Gastrocnemius medialis (tissue), 4 donors: ENCODE results near the gene VWC2.

ENCODE experiments used
- POLR2A ChIP-seq, 2 donors: fragments of 450-650 bp; IDR thresholded peaks; one replicate each; pipeline ENCODE4 v1.6.1; 2017; ENCODE audit warnings: antibody characterized with exemption in 2 of 2, mild to moderate bottlenecking in 2 of 2, moderate library complexity in 2 of 2
- TF ChIP-seq, protein P1 (sequence below), 5 experiments: fragments of 450-650 bp in 3 of 5; fragments of 200-600 bp in 2 of 5; sonication (generic) in 2 of 5; IDR thresholded peaks in 4 of 5; conservative IDR thresholded peaks in 1 of 5; 1 replicate in 4 of 5; 2 replicates in 1 of 5; pipeline ENCODE4 v1.5.1; 2016 to 2019; ENCODE audit warnings: antibody characterized with exemption in 5 of 5, mild to moderate bottlenecking in 3 of 5, moderate library complexity in 3 of 5

GRCh38 chr7:49781996-49782395, 8.6 kb downstream of the VWC2 start:
- TF ChIP-seq, protein P1, sequence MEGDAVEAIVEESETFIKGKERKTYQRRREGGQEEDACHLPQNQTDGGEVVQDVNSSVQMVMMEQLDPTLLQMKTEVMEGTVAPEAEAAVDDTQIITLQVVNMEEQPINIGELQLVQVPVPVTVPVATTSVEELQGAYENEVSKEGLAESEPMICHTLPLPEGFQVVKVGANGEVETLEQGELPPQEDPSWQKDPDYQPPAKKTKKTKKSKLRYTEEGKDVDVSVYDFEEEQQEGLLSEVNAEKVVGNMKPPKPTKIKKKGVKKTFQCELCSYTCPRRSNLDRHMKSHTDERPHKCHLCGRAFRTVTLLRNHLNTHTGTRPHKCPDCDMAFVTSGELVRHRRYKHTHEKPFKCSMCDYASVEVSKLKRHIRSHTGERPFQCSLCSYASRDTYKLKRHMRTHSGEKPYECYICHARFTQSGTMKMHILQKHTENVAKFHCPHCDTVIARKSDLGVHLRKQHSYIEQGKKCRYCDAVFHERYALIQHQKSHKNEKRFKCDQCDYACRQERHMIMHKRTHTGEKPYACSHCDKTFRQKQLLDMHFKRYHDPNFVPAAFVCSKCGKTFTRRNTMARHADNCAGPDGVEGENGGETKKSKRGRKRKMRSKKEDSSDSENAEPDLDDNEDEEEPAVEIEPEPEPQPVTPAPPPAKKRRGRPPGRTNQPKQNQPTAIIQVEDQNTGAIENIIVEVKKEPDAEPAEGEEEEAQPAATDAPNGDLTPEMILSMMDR (IDR thresholded peaks at IDR 0.05 in 4 of 5, conservative IDR thresholded peaks at IDR 0.05 in 1 of 5) = no peak
- TF ChIP-seq POLR2A (IDR thresholded peaks at IDR 0.05) = no peak
